Fibroblast of lung (primary cell): ENCODE measurements around the gene SLC1A4. TPM values are rescaled to one million over a fixed set of nuclear protein-coding genes. Genes with fewer than 3 reads are reported as not detected.

Experiments
- DNase-seq, 2 donors: peaks; one replicate each; pipeline versions ENCODE4 v3.0.0 to v3.0.0-alpha.2; 2010; ENCODE audit warnings: low read depth in 2 of 2
- H2AFZ ChIP-seq: 2 replicates; pipeline ENCODE4 v1.5.1; 2012; ENCODE audit warnings: low read length, control low read depth, inconsistent platforms
- H3K27ac ChIP-seq: 2 replicates; pipeline ENCODE4 v1.5.1; 2011; ENCODE audit warnings: low read length, control low read depth; ENCODE audit not compliant: insufficient read depth
- H3K27me3 ChIP-seq: 2 replicates; pipeline ENCODE4 v1.5.1; 2011; ENCODE audit warnings: mild to moderate bottlenecking, low read length; ENCODE audit not compliant: control insufficient read depth, insufficient read depth
- H3K36me3 ChIP-seq: 2 replicates; pipeline ENCODE4 v1.5.1; 2011; ENCODE audit warnings: low read length; ENCODE audit not compliant: control insufficient read depth, insufficient read depth
- H3K4me1 ChIP-seq: 2 replicates; pipeline ENCODE4 v1.5.1; 2011; ENCODE audit warnings: low read length; ENCODE audit not compliant: control insufficient read depth, insufficient read depth; ENCODE audit errors: extremely low read depth
- H3K4me2 ChIP-seq: 2 replicates; pipeline ENCODE4 v1.5.1; 2011; ENCODE audit warnings: low read length, control low read depth; ENCODE audit not compliant: insufficient read depth; ENCODE audit errors: extremely low read depth
- H3K4me3 ChIP-seq, 4 experiments: fragments of 200-600 bp in 1 of 4; sonication (generic) in 1 of 4; replicated peaks in 1 of 4; 2 replicates each; pipeline ENCODE4 v1.5.1; 2011 to 2016; ENCODE audit warnings: low read length in 4 of 4, low read depth in 3 of 4, mild to moderate bottlenecking in 3 of 4, control low read depth in 2 of 4, inconsistent platforms in 1 of 4, mixed read lengths in 1 of 4; ENCODE audit not compliant: insufficient read depth in 1 of 4; ENCODE audit errors: control extremely low read depth in 1 of 4
- H3K79me2 ChIP-seq: 2 replicates; pipeline ENCODE4 v1.5.1; 2012; ENCODE audit warnings: mild to moderate bottlenecking, low read length, inconsistent platforms; ENCODE audit not compliant: control insufficient read depth, insufficient read depth
- H3K9ac ChIP-seq: 2 replicates; pipeline ENCODE4 v1.5.1; 2011; ENCODE audit warnings: mild to moderate bottlenecking, low read length, control low read depth; ENCODE audit not compliant: insufficient read depth
- H3K9me3 ChIP-seq: 2 replicates; pipeline ENCODE4 v1.5.1; 2012; ENCODE audit warnings: low read depth, low read length; ENCODE audit not compliant: control insufficient read depth, insufficient read depth
- H4K20me1 ChIP-seq: 2 replicates; pipeline ENCODE4 v1.5.1; 2011; ENCODE audit warnings: low read length; ENCODE audit not compliant: control insufficient read depth, insufficient read depth; ENCODE audit errors: extremely low read depth
- EZH2 ChIP-seq: IDR thresholded peaks from 2 replicates; pipeline ENCODE4 v1.5.1; 2012; ENCODE audit warnings: low read length, control low read depth, mild to moderate bottlenecking; ENCODE audit errors: missing control alignments
- polyA plus RNA-seq, 2 donors: library from polyadenylated mRNA; depleted of rRNA in 1 of 2; stranded (reverse) in 1 of 2; unstranded in 1 of 2; fragments of >200 nt; gene quantifications; 2 replicates each; pipeline ENCODE4 v1.2.1, GENCODE V29; 2011 to 2012; ENCODE audit warnings: missing spikeins in 1 of 2
- total RNA-seq: library from RNA; depleted of rRNA; stranded (reverse); fragments of >200 nt; gene quantifications from 2 replicates; pipeline ENCODE4 v1.2.1, GENCODE V29; 2014
- TF ChIP-seq, protein P1 (sequence below), 2 donors: IDR thresholded peaks in 1 of 2; conservative IDR thresholded peaks in 1 of 2; 1 replicate in 1 of 2; 2 replicates in 1 of 2; pipeline ENCODE4 v1.5.1; 2011 to 2012; ENCODE audit warnings: low read length in 2 of 2, control low read depth in 1 of 2, inconsistent platforms in 1 of 2, low read depth in 1 of 2, mild to moderate bottlenecking in 1 of 2

Gene SLC1A4
- total and polyA plus RNA-seq, 2 donors (not counting 1 experiment from before 2014, with no cell fraction given), result 4.9 to 20.8 TPM

DNA sequence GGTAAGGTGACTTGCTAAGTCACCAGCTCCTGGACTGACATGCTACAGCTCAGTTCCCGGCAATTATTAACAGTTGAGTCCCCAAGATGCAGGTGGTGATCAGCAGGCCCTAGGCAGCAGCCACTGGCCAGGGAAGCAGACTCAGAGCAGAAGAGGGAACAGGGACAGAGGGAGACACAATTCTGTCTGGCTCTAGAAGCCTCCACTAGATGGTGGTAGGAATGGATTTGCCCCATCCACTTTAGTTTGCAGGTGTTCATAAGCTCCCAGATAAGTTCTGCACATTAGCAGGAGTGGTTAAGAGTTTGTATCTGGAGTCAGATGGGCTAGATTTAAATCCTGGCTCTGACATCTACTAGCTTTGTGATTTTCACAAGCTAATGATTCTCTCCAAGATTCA lies 25.5 kb upstream of the SLC1A4 start:
- H3K27me3 ChIP-seq, result peaks cover 7% of the 10 kb centered on the region
- H3K4me1 ChIP-seq, result no peaks in the 10 kb centered on the region
- H3K79me2 ChIP-seq, result no peaks in the 10 kb centered on the region
- no peak overlapping the region for H3K9ac ChIP-seq
- no peak overlapping the region for H3K4me2 ChIP-seq
- no peak overlapping the region for H3K4me3 ChIP-seq
- no peaks in the 10 kb centered on the region for H4K20me1 ChIP-seq
- TF ChIP-seq, protein P1, sequence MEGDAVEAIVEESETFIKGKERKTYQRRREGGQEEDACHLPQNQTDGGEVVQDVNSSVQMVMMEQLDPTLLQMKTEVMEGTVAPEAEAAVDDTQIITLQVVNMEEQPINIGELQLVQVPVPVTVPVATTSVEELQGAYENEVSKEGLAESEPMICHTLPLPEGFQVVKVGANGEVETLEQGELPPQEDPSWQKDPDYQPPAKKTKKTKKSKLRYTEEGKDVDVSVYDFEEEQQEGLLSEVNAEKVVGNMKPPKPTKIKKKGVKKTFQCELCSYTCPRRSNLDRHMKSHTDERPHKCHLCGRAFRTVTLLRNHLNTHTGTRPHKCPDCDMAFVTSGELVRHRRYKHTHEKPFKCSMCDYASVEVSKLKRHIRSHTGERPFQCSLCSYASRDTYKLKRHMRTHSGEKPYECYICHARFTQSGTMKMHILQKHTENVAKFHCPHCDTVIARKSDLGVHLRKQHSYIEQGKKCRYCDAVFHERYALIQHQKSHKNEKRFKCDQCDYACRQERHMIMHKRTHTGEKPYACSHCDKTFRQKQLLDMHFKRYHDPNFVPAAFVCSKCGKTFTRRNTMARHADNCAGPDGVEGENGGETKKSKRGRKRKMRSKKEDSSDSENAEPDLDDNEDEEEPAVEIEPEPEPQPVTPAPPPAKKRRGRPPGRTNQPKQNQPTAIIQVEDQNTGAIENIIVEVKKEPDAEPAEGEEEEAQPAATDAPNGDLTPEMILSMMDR (conservative IDR thresholded peaks at IDR 0.05 in 1 of 2, IDR thresholded peaks at IDR 0.05 in 1 of 2; ENCODE audit: low read depth in 1 of 2, low read length in 2 of 2), result no peak
- no peak for TF ChIP-seq EZH2
- H2AFZ ChIP-seq, result no peak overlapping the region
- H3K36me3 ChIP-seq, result no peaks in the 10 kb centered on the region
- no peak overlapping the region for H3K27ac ChIP-seq
- no peaks in the 10 kb centered on the region for H3K9me3 ChIP-seq
- DNase-seq, result no peak

DNA sequence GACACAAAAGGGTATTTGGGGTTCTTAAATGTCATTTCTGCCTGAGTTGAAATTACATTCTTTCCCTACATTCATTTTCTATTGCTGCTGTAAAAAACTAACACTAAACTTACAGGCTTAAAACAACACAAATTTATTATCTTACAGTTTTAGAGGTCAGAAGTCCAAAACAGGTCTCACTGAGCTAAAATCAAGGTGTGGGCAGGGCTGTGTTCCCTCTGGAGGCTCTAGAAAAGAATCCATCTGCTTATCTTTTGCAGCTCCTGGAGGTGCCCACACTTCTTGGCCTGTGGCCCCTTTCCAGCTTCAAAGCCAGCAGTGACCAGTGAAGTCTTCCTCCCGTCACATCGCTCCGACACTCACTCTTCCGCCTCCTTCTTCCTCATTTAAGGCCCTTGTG lies 23.2 kb upstream of the SLC1A4 start:
- peaks cover 7% of the 10 kb centered on the region for H3K27me3 ChIP-seq
- TF ChIP-seq, protein P1 (conservative IDR thresholded peaks at IDR 0.05 in 1 of 2, IDR thresholded peaks at IDR 0.05 in 1 of 2; ENCODE audit: low read depth in 1 of 2, low read length in 2 of 2), result no peak
- TF ChIP-seq EZH2, result no peak
- H4K20me1 ChIP-seq, result no peaks in the 10 kb centered on the region
- H3K4me1 ChIP-seq, result no peaks in the 10 kb centered on the region
- no peak overlapping the region for H3K9ac ChIP-seq
- no peaks in the 10 kb centered on the region for H3K36me3 ChIP-seq
- H3K4me3 ChIP-seq, result no peak overlapping the region
- H3K9me3 ChIP-seq, result no peaks in the 10 kb centered on the region
- H2AFZ ChIP-seq, result no peak overlapping the region
- no peaks in the 10 kb centered on the region for H3K79me2 ChIP-seq
- no peak overlapping the region for H3K4me2 ChIP-seq
- no peak for DNase-seq
- H3K27ac ChIP-seq, result no peak overlapping the region

DNA sequence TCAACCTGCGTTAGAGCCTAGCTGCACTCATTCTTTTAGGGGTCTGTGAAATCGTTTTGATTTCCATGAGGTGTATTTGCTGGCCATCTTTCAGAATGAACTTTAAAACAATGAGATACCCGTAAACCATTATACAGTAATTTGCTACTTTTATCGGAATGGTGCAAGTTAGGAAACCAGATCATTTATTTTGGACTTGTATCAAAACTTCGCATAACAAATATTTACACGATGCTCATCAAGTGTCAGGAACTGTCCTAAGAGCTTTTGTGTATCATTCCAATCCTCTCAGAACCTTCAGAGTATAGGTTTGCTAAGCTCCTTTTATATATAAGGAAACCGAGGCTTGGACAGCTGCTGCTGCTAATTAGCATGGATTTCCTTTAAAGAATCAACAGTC lies 22.4 kb upstream of the SLC1A4 start:
- Histone ChIP-seq H3K4me3 (no peak overlapping the region), H3K36me3 (no peaks in the 10 kb centered on the region), H3K79me2 (no peaks in the 10 kb centered on the region), H3K4me2 (no peak overlapping the region), H3K27ac (no peak overlapping the region), H3K4me1 (no peaks in the 10 kb centered on the region), H4K20me1 (no peaks in the 10 kb centered on the region), H3K9ac (no peak overlapping the region), H3K9me3 (no peaks in the 10 kb centered on the region), H2AFZ (no peak overlapping the region), H3K27me3 (peaks cover 4% of the 10 kb centered on the region)
- no peak for DNase-seq
- TF ChIP-seq, protein P1 (conservative IDR thresholded peaks at IDR 0.05 in 1 of 2, IDR thresholded peaks at IDR 0.05 in 1 of 2; ENCODE audit: low read depth in 1 of 2, low read length in 2 of 2), result no peak
- no peak for TF ChIP-seq EZH2
